Esophagus (tissue), 2 donors: Measurements from ENCODE around the gene MED26. TPM values are rescaled to one million over a fixed set of nuclear protein-coding genes. Genes with fewer than 3 reads are reported as not detected.

Experiments
- H3K27ac ChIP-seq, 2 donors: one replicate each; pipeline ENCODE4 v1.5.1; 2013; ENCODE audit warnings: low read depth in 2 of 2, mild to moderate bottlenecking in 2 of 2, inconsistent platforms in 1 of 2, low read length in 1 of 2, moderate library complexity in 1 of 2
- H3K27me3 ChIP-seq, 2 donors: one replicate each; pipeline ENCODE4 v1.6.1; 2013; ENCODE audit warnings: low read length in 2 of 2, control low read depth in 1 of 2, mild to moderate bottlenecking in 1 of 2; ENCODE audit not compliant: insufficient read depth in 2 of 2, control insufficient read depth in 1 of 2
- H3K36me3 ChIP-seq, 2 donors: one replicate each; pipeline ENCODE4 v1.6.1; 2013; ENCODE audit warnings: low read length in 1 of 2; ENCODE audit not compliant: control insufficient read depth in 2 of 2, insufficient read depth in 2 of 2
- H3K4me1 ChIP-seq, 2 donors: one replicate each; pipeline ENCODE4 v1.6.1; 2013; ENCODE audit warnings: low read length in 1 of 2; ENCODE audit not compliant: control insufficient read depth in 2 of 2, insufficient read depth in 2 of 2
- H3K4me3 ChIP-seq, 2 donors: one replicate each; pipeline ENCODE4 v1.5.1; 2013; ENCODE audit warnings: low read length in 2 of 2, mild to moderate bottlenecking in 2 of 2, low read depth in 1 of 2, moderate library complexity in 1 of 2
- H3K9me3 ChIP-seq, 2 donors: one replicate each; pipeline ENCODE4 v1.6.1; 2013; ENCODE audit warnings: mild to moderate bottlenecking in 2 of 2, low read depth in 1 of 2, low read length in 1 of 2, moderate library complexity in 1 of 2; ENCODE audit not compliant: control insufficient read depth in 2 of 2, insufficient read depth in 1 of 2
- WGBS, 2 donors: extraction: QIAGEN DNeasy Blood & Tissue Kit; methylation state at CpG; one replicate each; pipeline ENCODE4 v1.1.7; 2013; 5-methylcytosine and 5-hydroxymethylcytosine counted together
- polyA plus RNA-seq, 2 donors: library from polyadenylated mRNA; stranded (reverse); fragments of 200-250 nt; gene quantifications; one replicate each; pipeline ENCODE4 v1.2.3, GENCODE V29; 2013
- donor health status: healthy with polysubstance abuse.
- donor health status: Bipolar disorder and iron deficiency.

Gene MED26
- polyA plus RNA-seq, 2 donors: 5.0 to 5.5 TPM

GRCh38 chr19:16608290-16608739 is 19.7 kb downstream of the MED26 start:
- Histone ChIP-seq H3K36me3 (no peaks in the 10 kb centered on the region), H3K27me3 (no peaks in the 10 kb centered on the region), H3K4me1 (peaks cover 6 to 15% of the 10 kb centered on the region in 2 donors), H3K9me3 (no peaks in the 10 kb centered on the region), H3K4me3 (no peak overlapping the region), H3K27ac (peak overlapping the region; percentile 39 to 85)
- WGBS, 2 donors: 87 to 100% methylated on average over 1 of the region's 1 CpG

- peaks cover 6 to 15% of the 10 kb centered on the region in 2 donors for H3K4me1 ChIP-seq
- H3K27ac ChIP-seq: peak overlapping the region; percentile 39 to 85
- no peak overlapping the region for H3K4me3 ChIP-seq
- H3K27me3 ChIP-seq: no peaks in the 10 kb centered on the region
- H3K9me3 ChIP-seq: no peaks in the 10 kb centered on the region
- 81 to 85% methylated on average over 12 of the region's 12 CpGs for WGBS, 2 donors
- H3K36me3 ChIP-seq: no peaks in the 10 kb centered on the region
Measured at GRCh38 chr19:16607819-16608218, 20.2 kb downstream of the MED26 start.

GRCh38 chr19:16605553-16605994 is 22.4 kb downstream of the MED26 start:
- Histone ChIP-seq H3K9me3 (no peaks in the 10 kb centered on the region), H3K4me1 (peaks cover 6 to 10% of the 10 kb centered on the region in 2 donors), H3K4me3 (no peak overlapping the region), H3K27ac (peak overlapping the region in 1 of 2 donors; percentile 47), H3K36me3 (no peaks in the 10 kb centered on the region), H3K27me3 (no peaks in the 10 kb centered on the region)
- 57 to 68% methylated on average over 8 of the region's 8 CpGs for WGBS, 2 donors

GRCh38 chr19:16605115-16605514 is 22.9 kb downstream of the MED26 start:
- H3K4me3 ChIP-seq: no peak overlapping the region
- H3K36me3 ChIP-seq: no peaks in the 10 kb centered on the region
- no peaks in the 10 kb centered on the region for H3K9me3 ChIP-seq
- 87% methylated on average over 3 of the region's 3 CpGs for WGBS, 2 donors
- peaks cover 6 to 10% of the 10 kb centered on the region in 2 donors for H3K4me1 ChIP-seq
- no peaks in the 10 kb centered on the region for H3K27me3 ChIP-seq
- no peak overlapping the region for H3K27ac ChIP-seq

DNA sequence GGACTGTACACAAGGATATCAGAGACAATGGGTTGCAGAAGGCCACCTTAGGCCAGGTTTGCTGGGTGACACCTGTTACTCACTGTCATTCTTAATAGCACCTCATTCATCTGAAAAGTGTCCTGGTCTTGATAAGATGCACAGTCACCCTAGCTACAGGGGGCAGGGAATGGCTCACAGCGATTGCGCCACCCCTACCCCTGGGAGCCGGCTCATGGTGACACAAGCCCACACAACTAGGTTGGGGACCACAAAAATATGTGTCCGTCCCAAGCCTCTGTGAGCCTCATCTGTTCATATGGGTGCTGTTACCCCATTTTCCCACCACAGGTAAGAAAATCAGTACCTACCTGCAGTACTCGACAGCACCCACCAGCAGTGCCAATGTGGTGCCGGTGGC is 23.4 kb downstream of the MED26 start:
- Histone ChIP-seq H3K9me3 (no peaks in the 10 kb centered on the region), H3K27ac (no peak overlapping the region), H3K36me3 (no peaks in the 10 kb centered on the region), H3K4me3 (no peak overlapping the region), H3K4me1 (peaks cover 6 to 10% of the 10 kb centered on the region in 2 donors), H3K27me3 (no peaks in the 10 kb centered on the region)
- WGBS, 2 donors: 87 to 96% methylated on average over 6 of the region's 6 CpGs

DNA sequence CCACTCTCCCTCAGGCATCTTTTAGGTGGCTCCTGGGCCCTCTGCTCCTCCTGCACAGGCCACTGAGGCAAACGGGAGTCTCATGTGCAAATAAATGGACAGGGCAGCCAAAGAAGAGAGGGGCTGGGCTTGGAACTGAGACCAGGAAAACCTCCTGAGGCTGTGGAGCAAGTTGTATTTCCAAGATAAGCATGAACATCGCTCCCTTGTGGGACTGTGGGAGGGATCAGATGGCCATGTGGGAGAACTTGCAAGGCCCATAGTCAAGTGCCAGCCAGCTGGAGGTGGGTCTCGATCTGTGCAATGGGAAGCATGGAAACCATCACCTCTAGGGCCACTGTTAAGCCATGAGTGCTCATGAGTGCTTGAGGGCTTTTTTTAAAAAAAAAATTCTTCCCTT is 24.9 kb downstream of the MED26 start:
- H3K27ac ChIP-seq: no peak overlapping the region
- whole genome bisulfite sequencing, 2 donors: 61 to 75% methylated on average over 3 of the region's 3 CpGs
- peaks cover 6 to 10% of the 10 kb centered on the region in 2 donors for H3K4me1 ChIP-seq
- H3K9me3 ChIP-seq: no peaks in the 10 kb centered on the region
- H3K27me3 ChIP-seq: no peaks in the 10 kb centered on the region
- H3K36me3 ChIP-seq: no peaks in the 10 kb centered on the region
- H3K4me3 ChIP-seq: no peak overlapping the region

GRCh38 chr19:16601378-16602052 is 26.5 kb downstream of the MED26 start:
- peaks cover 0 to under 1% of the 10 kb centered on the region in 2 donors for H3K36me3 ChIP-seq
- WGBS, 2 donors: 89 to 95% methylated on average over 20 of the region's 20 CpGs
- no peak overlapping the region for H3K27ac ChIP-seq
- no peaks in the 10 kb centered on the region for H3K27me3 ChIP-seq
- H3K9me3 ChIP-seq: no peaks in the 10 kb centered on the region
- peaks cover 8 to 10% of the 10 kb centered on the region in 2 donors for H3K4me1 ChIP-seq
- H3K4me3 ChIP-seq: no peak overlapping the region

DNA sequence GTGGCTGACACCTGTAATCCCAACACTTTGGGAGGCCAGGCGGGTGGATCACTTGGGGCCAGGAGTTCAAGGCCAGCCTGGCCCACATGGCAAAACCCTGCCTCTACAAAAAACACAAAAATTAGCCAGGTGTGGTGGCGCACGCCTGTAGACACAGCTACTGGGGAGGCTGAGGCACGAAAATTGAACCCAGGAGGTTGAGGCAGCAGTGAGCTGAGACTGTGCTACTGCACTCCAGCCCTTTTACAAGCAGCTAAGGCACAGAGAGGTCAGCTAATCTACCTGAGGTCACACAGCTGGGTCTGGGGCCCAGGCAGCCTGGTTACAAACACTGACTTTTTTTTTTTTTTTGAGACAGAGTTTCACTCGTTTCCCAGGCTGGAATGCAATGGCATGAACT is 27.2 kb downstream of the MED26 start:
- peaks cover 9 to 14% of the 10 kb centered on the region in 2 donors for H3K4me1 ChIP-seq
- no peaks in the 10 kb centered on the region for H3K27me3 ChIP-seq
- H3K27ac ChIP-seq: no peak overlapping the region
- H3K36me3 ChIP-seq: peaks cover 0 to 4% of the 10 kb centered on the region in 2 donors
- WGBS, 2 donors: 93 to 94% methylated on average over 5 of the region's 5 CpGs
- H3K9me3 ChIP-seq: no peaks in the 10 kb centered on the region
- no peak overlapping the region for H3K4me3 ChIP-seq

GRCh38 chr19:16599655-16600346 is 28.2 kb downstream of the MED26 start:
- Histone ChIP-seq H3K27ac (no peak overlapping the region), H3K27me3 (no peaks in the 10 kb centered on the region), H3K4me3 (no peak overlapping the region), H3K9me3 (no peaks in the 10 kb centered on the region), H3K36me3 (peaks cover 0 to 4% of the 10 kb centered on the region in 2 donors), H3K4me1 (peaks cover 9 to 17% of the 10 kb centered on the region in 2 donors)
- WGBS, 2 donors: 78 to 85% methylated on average over 6 of the region's 6 CpGs
